Bronchial smooth muscle cell (primary cell): ENCODE measurements around the gene NCOA1. TPM values are rescaled to one million over a fixed set of nuclear protein-coding genes. Genes with fewer than 3 reads are reported as not detected.

Source experiments
- total RNA-seq: library from RNA; depleted of rRNA; stranded (reverse); fragments of >200 nt; gene quantifications from 2 replicates; pipeline ENCODE4 v1.2.1, GENCODE V29; 2014

Gene NCOA1
- total RNA-seq: 8.4 and 9.1 TPM in 2 replicates

DNA sequence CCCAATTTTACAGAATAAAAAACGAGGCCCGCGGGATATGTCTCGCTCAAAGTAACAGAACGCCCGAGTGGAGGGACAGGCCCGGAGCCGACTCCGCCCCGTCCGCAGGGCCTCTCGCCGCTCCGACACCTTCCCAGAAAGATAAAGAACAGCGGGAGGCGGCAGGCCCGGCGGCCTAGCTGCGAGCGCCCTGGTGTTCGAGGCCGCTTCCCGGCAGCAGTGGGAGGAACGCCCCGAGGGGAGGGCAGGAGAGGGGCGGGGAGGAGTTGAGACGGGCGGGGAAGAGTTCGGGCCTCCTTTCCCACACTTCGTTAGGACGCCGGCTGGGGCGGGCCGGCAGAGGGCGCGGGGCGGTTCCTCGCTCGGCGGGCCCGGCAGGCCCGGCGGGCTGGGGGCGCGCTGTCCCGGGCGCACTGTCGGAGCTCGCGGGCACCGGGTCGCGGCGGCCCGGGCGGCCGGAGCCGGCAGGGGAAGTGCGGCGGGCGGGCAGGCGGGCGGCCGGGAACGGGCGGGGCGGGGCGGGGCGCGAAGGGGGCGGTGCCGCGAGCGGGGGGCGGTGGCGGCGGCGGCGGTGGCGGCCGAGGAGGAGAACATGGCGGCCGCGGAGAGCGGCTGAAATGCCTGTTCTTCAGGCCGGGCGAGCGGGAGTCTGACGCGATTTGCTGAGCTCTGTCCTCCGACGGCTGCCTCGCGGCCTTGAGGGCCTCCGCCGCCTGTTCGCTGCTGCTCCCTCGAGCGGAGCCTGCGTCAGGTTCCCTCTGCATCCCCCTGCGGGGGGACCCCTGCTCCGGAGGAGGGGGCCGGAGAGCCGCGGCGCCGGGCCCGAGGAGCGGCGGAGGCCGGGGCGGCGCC is at the start of gene NCOA1:
Gene NCOA1, plus strand, starts transcription at position 565 of the 852 bp plus-strand sequence. CDS start 167,424 bp downstream, outside the sequence.

GRCh38 chr2:24792874-24793760 is 302.1 kb downstream of the NCOA1 start, which contains the start of the genes CENPO and PTRHD1:
Gene CENPO (plus strand): TSS chr2:24793425. CDS start chr2:24793920, 495 bp downstream.
Gene PTRHD1 (minus strand): TSS chr2:24793391. CDS start chr2:24793377, 14 bp downstream.

Other genes starting within 250 kb of the NCOA1 start
- gene ITSN2, start 130.7 kb upstream of the NCOA1 start, total RNA-seq: 27.2 and 28.7 TPM in 2 replicates